Left ventricle myocardium inferior (tissue), 1 donor: ENCODE data around the gene BBIP1. TPM values are rescaled to one million over a fixed set of nuclear protein-coding genes. Genes with fewer than 3 reads are reported as not detected.
"Not testable (repeated sequence)": the region's sequence is repeated elsewhere in the genome, so short reads cannot be mapped to it uniquely, and the experiment has no call there.

Experiments used
- DNase-seq: peaks from one replicate; pipeline ENCODE4 v3.0.0-alpha.2; 2020
- H3K27ac ChIP-seq: fragments of 200-600 bp; replicated peaks from 2 replicates; pipeline ENCODE4 v1.8.0; 2021
- H3K27me3 ChIP-seq: fragments of 200-600 bp; 2 replicates; pipeline ENCODE4 v1.8.0; 2021; ENCODE audit warnings: low read depth
- H3K36me3 ChIP-seq: fragments of 200-600 bp; 2 replicates; pipeline ENCODE4 v1.8.0; 2021
- H3K4me1 ChIP-seq: fragments of 200-600 bp; 2 replicates; pipeline ENCODE4 v1.8.0; 2021
- H3K4me3 ChIP-seq: fragments of 200-600 bp; 2 replicates; pipeline ENCODE4 v1.8.0; 2021; ENCODE audit warnings: mild to moderate bottlenecking, moderate library complexity
- H3K9me3 ChIP-seq: fragments of 200-600 bp; replicated peaks from 2 replicates; pipeline ENCODE4 v1.8.0; 2021
- CTCF ChIP-seq: fragments of 200-600 bp; IDR thresholded peaks from 2 replicates; pipeline ENCODE4 v1.8.0; 2021; ENCODE audit warnings: antibody characterized with exemption, mild to moderate bottlenecking, borderline replicate concordance
- intact Hi-C: fragments of 100-400 bp; cut with micrococcal nuclease; formaldehyde crosslinking; loops from one replicate; pipeline ENCODE4 v1.11.0; 2022
- total RNA-seq: library from RNA; stranded (reverse); fragmentation: NEBNext Ultra II Directional; extraction: Animal tissue kit (Norgen Biotek cat#: 25700); gene quantifications from one replicate; pipeline ENCODE4 v1.2.1, GENCODE V29; 2021
- donor health status: DM: no; HTN: yes; CAD: no; lungs with severe emphysema.

The BBIP1 gene
- total RNA-seq, 1 donor from 2014 or later: 25.1 TPM

DNA sequence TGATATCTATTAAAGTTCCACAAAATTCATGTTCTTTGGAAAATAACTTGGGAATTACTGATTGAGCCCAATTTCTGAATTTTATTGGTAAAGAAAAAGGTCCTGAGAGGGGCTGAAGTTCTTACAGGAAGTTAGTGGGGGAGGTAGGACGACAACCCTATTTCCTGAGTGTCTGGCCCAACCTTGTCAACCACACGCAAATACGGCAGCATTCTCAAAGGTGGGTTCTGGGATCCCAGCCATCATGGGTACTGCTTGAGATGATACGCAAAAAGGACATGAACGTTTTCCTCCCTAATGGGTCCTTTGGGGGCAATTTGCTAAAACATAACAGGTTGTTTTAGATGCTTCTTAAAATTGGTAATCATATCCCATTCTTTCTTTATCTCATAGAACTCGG, 50.0 kb downstream of the BBIP1 start:
- peaks cover 46% of the 10 kb centered on the region for H3K4me1 ChIP-seq
- H3K27me3 ChIP-seq: no peaks in the 10 kb centered on the region
- no peak overlapping the region for H3K27ac ChIP-seq
- H3K36me3 ChIP-seq: no peaks in the 10 kb centered on the region
- H3K9me3 ChIP-seq: no peaks in the 10 kb centered on the region
- H3K4me3 ChIP-seq: no peak overlapping the region
- intact Hi-C loops: no loop called here
- DNase-seq: no peak
- TF ChIP-seq CTCF: no peak

DNA sequence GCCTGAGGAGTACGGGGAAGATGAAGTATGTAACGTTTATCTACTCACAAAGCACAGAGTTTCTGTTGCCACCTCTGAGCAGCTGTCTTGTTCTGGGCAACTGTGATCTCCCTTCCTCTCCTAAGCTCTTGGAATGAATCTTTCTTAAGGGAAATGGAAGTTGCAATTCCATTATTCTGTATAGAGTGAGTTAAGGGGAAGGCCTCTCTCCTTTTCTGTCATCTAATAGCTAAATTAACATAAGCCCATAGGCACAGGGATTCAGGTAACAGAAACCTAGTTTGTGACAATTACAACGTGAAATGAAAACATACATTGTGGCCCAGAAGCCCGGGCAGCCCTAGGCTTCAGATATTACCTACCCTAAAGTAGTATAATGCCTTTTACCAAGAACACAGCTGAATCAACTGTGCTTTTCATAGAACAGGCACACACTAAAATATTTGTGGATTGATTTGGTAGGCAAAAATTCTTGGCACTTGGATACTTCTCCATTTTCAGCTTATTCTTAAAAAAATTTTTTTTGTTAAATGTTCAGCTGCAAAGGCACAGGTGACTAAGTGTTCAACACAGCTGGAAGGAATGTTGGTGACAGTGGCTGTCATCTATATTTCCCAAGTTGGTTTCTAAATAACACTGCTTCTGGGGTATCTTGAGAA, 51.0 kb downstream of the BBIP1 start:
- no peak for DNase-seq
- Histone ChIP-seq H3K27ac (peak overlapping the region; percentile 45), H3K36me3 (no peaks in the 10 kb centered on the region), H3K9me3 (no peaks in the 10 kb centered on the region), H3K27me3 (no peaks in the 10 kb centered on the region), H3K4me3 (no peak overlapping the region), H3K4me1 (peaks cover 36% of the 10 kb centered on the region)
- intact Hi-C loops: no loop called here
- TF ChIP-seq CTCF: no peak

GRCh38 chr10:110867011-110867806, 51.8 kb downstream of the BBIP1 start:
- Histone ChIP-seq H3K27ac (peak overlapping the region; percentile 45), H3K4me1 (peaks cover 28% of the 10 kb centered on the region)
- intact Hi-C loops, H3K9me3 ChIP-seq, H3K27me3 ChIP-seq, H3K4me3 ChIP-seq, DNase-seq, H3K36me3 ChIP-seq: not testable (repeated sequence)

DNA sequence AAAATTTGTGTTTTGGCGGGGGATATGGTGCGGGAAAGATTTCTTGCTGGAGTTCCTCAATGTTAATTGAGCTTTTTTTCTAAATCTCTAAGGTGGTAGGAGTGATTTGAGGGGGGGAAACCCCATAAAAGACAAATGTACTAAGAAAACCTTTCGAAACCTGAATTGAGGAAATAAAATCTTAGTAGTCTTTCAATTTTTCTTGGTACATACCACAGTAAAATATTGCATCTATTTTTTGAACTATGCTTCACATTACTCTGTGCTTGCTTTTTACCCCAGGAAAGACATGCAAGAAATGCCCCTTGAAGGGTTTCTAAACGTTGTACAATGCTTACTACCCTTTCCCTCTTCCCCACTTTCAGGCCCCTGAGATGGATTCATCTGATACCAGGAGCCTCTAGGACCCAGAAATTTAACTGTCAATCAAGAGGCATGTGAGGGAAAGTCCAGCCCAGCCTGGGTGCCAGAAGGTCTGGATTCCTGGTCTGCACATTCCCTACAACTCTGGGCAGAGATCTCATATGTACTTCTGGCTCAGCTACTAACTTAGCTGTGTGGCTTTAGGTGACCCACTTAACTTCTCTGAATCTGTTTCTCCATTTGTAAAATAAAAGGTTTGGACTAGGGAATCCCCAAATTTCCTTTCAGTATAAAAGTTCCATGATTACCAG, 53.0 kb downstream of the BBIP1 start:
- intact Hi-C loops: no loop called here
- Histone ChIP-seq H3K27me3 (no peaks in the 10 kb centered on the region), H3K36me3 (no peaks in the 10 kb centered on the region), H3K9me3 (no peaks in the 10 kb centered on the region), H3K27ac (peak overlapping the region; percentile 76), H3K4me1 (peaks cover 19% of the 10 kb centered on the region), H3K4me3 (no peak overlapping the region)
- TF ChIP-seq CTCF: no peak
- DNase-seq: no peak

DNA sequence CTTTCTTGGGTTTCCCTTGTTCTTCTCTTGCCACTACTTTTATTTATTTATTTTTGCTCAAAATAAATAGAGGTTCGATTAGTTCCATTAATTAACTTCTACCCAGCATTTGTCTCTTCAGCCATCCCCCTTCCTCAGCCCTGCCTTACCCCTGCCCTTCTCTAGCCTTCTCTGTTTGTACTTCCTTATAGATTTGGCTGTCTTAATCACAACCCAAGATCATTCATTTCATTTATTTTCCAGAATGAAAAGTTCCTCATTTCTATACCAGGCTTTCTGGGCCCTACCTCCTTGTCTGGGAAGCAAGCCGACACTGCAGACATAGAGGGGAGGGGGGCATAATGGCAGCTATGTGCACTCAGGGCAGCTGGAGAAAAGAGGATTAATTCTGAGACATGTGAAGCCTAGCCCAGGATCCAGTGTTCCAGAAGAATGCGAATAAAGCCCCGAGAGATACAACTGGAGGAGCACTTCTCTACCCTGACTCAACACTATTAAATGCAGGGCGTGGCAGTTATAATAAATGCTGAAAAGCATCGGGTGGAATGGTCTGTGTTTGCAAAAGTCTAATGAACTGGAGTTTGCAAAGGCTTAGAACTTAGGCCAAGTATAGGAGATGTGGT, 53.7 kb downstream of the BBIP1 start:
- no peak for TF ChIP-seq CTCF

More for the DNA sequence above, 53.7 kb downstream of the BBIP1 start:
- no peaks in the 10 kb centered on the region for H3K9me3 ChIP-seq
- no peak for DNase-seq
- intact Hi-C loops: no loop called here
- no peak overlapping the region for H3K4me3 ChIP-seq
- H3K36me3 ChIP-seq: no peaks in the 10 kb centered on the region
- no peaks in the 10 kb centered on the region for H3K27me3 ChIP-seq
- H3K27ac ChIP-seq: peak overlapping the region; percentile 76
- H3K4me1 ChIP-seq: peaks cover 21% of the 10 kb centered on the region
